Measurements from ENCODE around the gene OR7G3.

- TF ChIP-seq, protein P1, sequence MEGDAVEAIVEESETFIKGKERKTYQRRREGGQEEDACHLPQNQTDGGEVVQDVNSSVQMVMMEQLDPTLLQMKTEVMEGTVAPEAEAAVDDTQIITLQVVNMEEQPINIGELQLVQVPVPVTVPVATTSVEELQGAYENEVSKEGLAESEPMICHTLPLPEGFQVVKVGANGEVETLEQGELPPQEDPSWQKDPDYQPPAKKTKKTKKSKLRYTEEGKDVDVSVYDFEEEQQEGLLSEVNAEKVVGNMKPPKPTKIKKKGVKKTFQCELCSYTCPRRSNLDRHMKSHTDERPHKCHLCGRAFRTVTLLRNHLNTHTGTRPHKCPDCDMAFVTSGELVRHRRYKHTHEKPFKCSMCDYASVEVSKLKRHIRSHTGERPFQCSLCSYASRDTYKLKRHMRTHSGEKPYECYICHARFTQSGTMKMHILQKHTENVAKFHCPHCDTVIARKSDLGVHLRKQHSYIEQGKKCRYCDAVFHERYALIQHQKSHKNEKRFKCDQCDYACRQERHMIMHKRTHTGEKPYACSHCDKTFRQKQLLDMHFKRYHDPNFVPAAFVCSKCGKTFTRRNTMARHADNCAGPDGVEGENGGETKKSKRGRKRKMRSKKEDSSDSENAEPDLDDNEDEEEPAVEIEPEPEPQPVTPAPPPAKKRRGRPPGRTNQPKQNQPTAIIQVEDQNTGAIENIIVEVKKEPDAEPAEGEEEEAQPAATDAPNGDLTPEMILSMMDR (IDR thresholded peaks at IDR 0.05; ENCODE audit: low read depth, low read length), result no peak
- TF ChIP-seq EZH2phosphoT487 (IDR thresholded peaks at IDR 0.05; ENCODE audit: low read depth), result no peak
Observed at GRCh38 chr19:9116547-9116946, 10.2 kb downstream of the OR7G3 start.
